ENCODE data around the gene FARP1.

DNA sequence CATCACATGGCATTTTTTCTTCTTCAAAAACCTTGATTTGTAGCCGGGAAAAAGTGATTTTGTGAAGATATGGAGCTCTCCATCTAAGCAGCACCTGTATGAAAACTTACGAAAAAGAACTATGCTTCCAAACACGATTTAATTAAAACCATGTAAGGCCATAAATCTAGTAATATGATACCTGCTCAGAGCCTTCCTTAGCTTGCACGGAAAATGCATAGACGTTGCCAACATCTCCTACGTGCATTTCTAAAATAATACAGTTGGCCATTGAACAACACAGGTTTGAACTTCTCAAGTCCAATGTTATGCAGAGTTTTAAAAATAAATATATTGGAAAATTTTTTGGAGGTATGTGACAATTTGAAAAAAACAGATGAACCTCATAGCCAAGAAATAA lies 93.3 kb downstream of the FARP1 start:
- TF ChIP-seq, protein P1, sequence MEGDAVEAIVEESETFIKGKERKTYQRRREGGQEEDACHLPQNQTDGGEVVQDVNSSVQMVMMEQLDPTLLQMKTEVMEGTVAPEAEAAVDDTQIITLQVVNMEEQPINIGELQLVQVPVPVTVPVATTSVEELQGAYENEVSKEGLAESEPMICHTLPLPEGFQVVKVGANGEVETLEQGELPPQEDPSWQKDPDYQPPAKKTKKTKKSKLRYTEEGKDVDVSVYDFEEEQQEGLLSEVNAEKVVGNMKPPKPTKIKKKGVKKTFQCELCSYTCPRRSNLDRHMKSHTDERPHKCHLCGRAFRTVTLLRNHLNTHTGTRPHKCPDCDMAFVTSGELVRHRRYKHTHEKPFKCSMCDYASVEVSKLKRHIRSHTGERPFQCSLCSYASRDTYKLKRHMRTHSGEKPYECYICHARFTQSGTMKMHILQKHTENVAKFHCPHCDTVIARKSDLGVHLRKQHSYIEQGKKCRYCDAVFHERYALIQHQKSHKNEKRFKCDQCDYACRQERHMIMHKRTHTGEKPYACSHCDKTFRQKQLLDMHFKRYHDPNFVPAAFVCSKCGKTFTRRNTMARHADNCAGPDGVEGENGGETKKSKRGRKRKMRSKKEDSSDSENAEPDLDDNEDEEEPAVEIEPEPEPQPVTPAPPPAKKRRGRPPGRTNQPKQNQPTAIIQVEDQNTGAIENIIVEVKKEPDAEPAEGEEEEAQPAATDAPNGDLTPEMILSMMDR (conservative IDR thresholded peaks at IDR 0.05) = no peak
- TF ChIP-seq ZFX (IDR thresholded peaks at IDR 0.05) = no peak

Data from C4-2B (cell line).